HepG2 (cell line): ENCODE results near the gene MAPK7. TPM values are rescaled to one million over a fixed set of nuclear protein-coding genes. Genes with fewer than 3 reads are reported as not detected.

Source experiments
- ATAC-seq: fragments of 200-7000 bp; cut with Tn5 transposase; 3 replicates; pipeline ENCODE4 v1.9.1; 2020; ENCODE audit warnings: mild to moderate bottlenecking, moderate library complexity
- BruUV-seq: library from RNA; stranded (reverse); fragments of 400-500 nt; replicated peaks from 2 replicates; lab custom pipeline; 2021; lab: Mats Ljungman, UMichigan
- CTCF ChIA-PET: fragments of 300-600 bp; formaldehyde crosslinking; extraction: SDS; loops from one replicate; lab custom pipeline; 2021; ENCODE audit warnings: low total read pairs, inconsistent platforms, low intra/inter-chr PET ratio; lab: Yijun Ruan, JAX
- POLR2A ChIA-PET: fragments of 350-600 bp; sonication (Branson Sonifier 250); formaldehyde crosslinking; loops from one replicate; lab custom pipeline; 2020; ENCODE audit warnings: antibody characterized with exemption, inconsistent platforms; lab: Yijun Ruan, JAX
- DNase-seq: peaks from one replicate; pipeline ENCODE4 v3.0.0-alpha.2; 2015; ENCODE audit warnings: low spot score
- FAIRE-seq: peaks from 3 replicates; lab custom pipeline; 2011; peaks lifted over from hg19 to GRCh38; lab: Jason Lieb, UNC
- H2AFZ ChIP-seq: one replicate; pipeline ENCODE4 v1.6.1; 2011; ENCODE audit warnings: low read length, inconsistent platforms
- H3K27ac ChIP-seq: fragments of 300-600 bp; 3 replicates; pipeline ENCODE4 v1.8.0; 2011; ENCODE audit warnings: mixed run types, mild to moderate bottlenecking, mixed read lengths, low read length, inconsistent platforms; ENCODE audit not compliant: insufficient read depth; ENCODE audit errors: extremely low read length
- H3K27me3 ChIP-seq, 2 experiments: fragments of 200-600 bp in 1 of 2; 2 replicates in 1 of 2; 3 replicates in 1 of 2; pipeline versions ENCODE4 v1.6.0 to v1.8.0; 2011; ENCODE audit warnings: low read length in 2 of 2, mild to moderate bottlenecking in 2 of 2, moderate library complexity in 2 of 2, inconsistent platforms in 1 of 2; ENCODE audit not compliant: insufficient read depth in 2 of 2, control insufficient read depth in 1 of 2
- H3K36me3 ChIP-seq, 2 experiments: fragments of 200-600 bp in 1 of 2; replicated peaks in 1 of 2; 2 replicates in 1 of 2; 3 replicates in 1 of 2; pipeline versions ENCODE4 v1.5.1 to v1.8.0; 2011; ENCODE audit warnings: low read length in 2 of 2, inconsistent platforms in 1 of 2; ENCODE audit not compliant: insufficient read depth in 2 of 2, control insufficient read depth in 1 of 2
- H3K4me1 ChIP-seq: 2 replicates; pipeline ENCODE4 v1.5.1; 2012; ENCODE audit warnings: low read length, inconsistent platforms; ENCODE audit not compliant: insufficient read depth
- H3K4me2 ChIP-seq: 2 replicates; pipeline ENCODE4 v1.6.0; 2011; ENCODE audit warnings: low read depth, low read length, inconsistent platforms
- H3K4me3 ChIP-seq, 3 experiments: fragments of 200-600 bp in 1 of 3; sonication (generic), shearing (Covaris generic) in 1 of 3; replicated peaks in 1 of 3; 2 replicates each; pipeline ENCODE4 v1.5.1; 2011 to 2016; ENCODE audit warnings: low read length in 3 of 3, inconsistent platforms in 2 of 3, low read depth in 2 of 3, mild to moderate bottlenecking in 2 of 3, control low read depth in 1 of 3, mixed read lengths in 1 of 3; ENCODE audit not compliant: insufficient read depth in 1 of 3
- H3K79me2 ChIP-seq: one replicate; pipeline ENCODE4 v1.6.1; 2011; ENCODE audit warnings: low read length, inconsistent platforms; ENCODE audit not compliant: insufficient read depth
- H3K9ac ChIP-seq: 2 replicates; pipeline ENCODE4 v1.6.0; 2011; ENCODE audit warnings: mild to moderate bottlenecking, low read depth, low read length, inconsistent platforms; ENCODE audit not compliant: insufficient read depth
- H3K9me3 ChIP-seq: 2 replicates; pipeline ENCODE4 v1.5.1; 2012; ENCODE audit warnings: mild to moderate bottlenecking, low read length
- H4K20me1 ChIP-seq: 2 replicates; pipeline ENCODE4 v1.6.0; 2011; ENCODE audit warnings: inconsistent platforms, mild to moderate bottlenecking, low read length, moderate library complexity; ENCODE audit not compliant: insufficient read depth
- CCAR2 ChIP-seq: fragments of 200-400 bp; formaldehyde crosslinking; optimal IDR thresholded peaks from 2 replicates; pipeline ENCODE3; 2018; ENCODE audit warnings: low read depth, mild to moderate bottlenecking, low read length, moderate library complexity
- MEIS1 ChIP-seq: sonication (generic); formaldehyde crosslinking; IDR thresholded peaks from 2 replicates; pipeline ENCODE4 v1.9.0; 2021; ENCODE audit warnings: mild to moderate bottlenecking, missing genetic modification reagents, moderate library complexity, borderline replicate concordance
- PHF8 ChIP-seq: sonication (generic); formaldehyde crosslinking; IDR thresholded peaks from 2 replicates; pipeline ENCODE4 v1.5.0; 2020; ENCODE audit warnings: missing genetic modification reagents
- REL ChIP-seq: sonication (generic); formaldehyde crosslinking; conservative IDR thresholded peaks from 2 replicates; pipeline ENCODE4 v1.8.0; 2022; ENCODE audit warnings: mild to moderate bottlenecking, missing genetic modification reagents, moderate library complexity
- WGBS: methylation state at CpG from one replicate; pipeline ENCODE4 v1.1.6; 2017; ENCODE audit warnings: low lambda C conversion rate; 5-methylcytosine and 5-hydroxymethylcytosine counted together
- in situ Hi-C: cut with HindIII; loops from 2 replicates; pipeline ENCODE4 v1.10.0; 2017; ENCODE audit warnings: low pct_unique_long_range_greater_than_20kb; ENCODE audit not compliant: extremely low pct_ligation_motif_present
- intact Hi-C: fragments of 100-400 bp; cut with micrococcal nuclease; formaldehyde crosslinking; loops from one replicate; pipeline ENCODE4 v1.10.0; 2022; ENCODE audit not compliant: unreplicated experiment
- polyA plus RNA-seq, 8 experiments: library from polyadenylated mRNA; depleted of rRNA in 3 of 8; stranded (reverse) in 7 of 8; unstranded in 1 of 8; fragments of >200 nt; fragmentation: Illumina TruSeq in 4 of 8; extraction: Trizol in 4 of 8; gene quantifications; 2 replicates each; pipeline versions ENCODE4 v1.2.1 to v1.2.3, GENCODE V29; 2011 to 2016; ENCODE audit warnings: low read depth in 4 of 8, missing spikeins in 1 of 8, mixed read lengths in 1 of 8; ENCODE audit not compliant: insufficient read depth in 1 of 8
- total RNA-seq, 5 experiments: library from RNA; depleted of rRNA; stranded (reverse); fragments of >200 nt; fragmentation: Illumina TruSeq; extraction: Trizol; gene quantifications; 2 replicates each; pipeline ENCODE4 v1.2.3, GENCODE V29; 2016; ENCODE audit warnings: low read depth in 1 of 5
- TF ChIP-seq, protein P1 (sequence below), 2 experiments: sonication (generic) in 1 of 2; formaldehyde crosslinking in 1 of 2; IDR thresholded peaks; 2 replicates each; pipeline versions ENCODE4 v1.4.0 to v1.6.1; 2018 to 2020; ENCODE audit warnings: missing genetic modification reagents in 2 of 2, borderline replicate concordance in 1 of 2, low read depth in 1 of 2, mild to moderate bottlenecking in 1 of 2, missing biosample characterization in 1 of 2

Gene MAPK7
- total and polyA plus RNA-seq, 2 of the 13 experiments (the other 11 are each of a cell fraction or from before 2014, with no cell fraction given): 2.9 to 5.9 TPM

DNA sequence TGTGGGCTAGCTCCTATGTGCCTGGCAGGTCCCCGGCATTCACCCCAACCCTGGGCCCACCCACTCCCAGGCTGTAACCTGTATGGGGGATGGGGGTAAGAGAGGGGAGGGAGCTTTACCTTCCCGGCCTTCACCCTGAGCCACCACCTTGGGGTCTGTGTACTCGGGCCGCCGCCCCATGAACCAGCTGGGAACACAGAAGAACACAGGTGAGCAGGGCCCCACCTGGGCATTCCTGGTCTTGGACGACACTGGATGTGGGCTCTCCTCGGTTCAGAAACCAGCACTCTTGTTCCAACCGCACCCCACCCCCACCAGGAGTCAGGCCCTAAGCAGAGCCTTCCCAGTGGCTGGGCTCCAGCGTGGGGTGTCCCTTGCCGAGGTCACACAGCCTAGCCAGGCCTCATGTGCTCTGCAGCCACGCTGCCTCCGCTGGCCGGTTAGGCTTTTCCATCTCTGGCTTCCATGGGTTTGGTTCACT, 34.6 kb upstream of the MAPK7 start (continued):
- no peak for TF ChIP-seq CCAR2

DNA sequence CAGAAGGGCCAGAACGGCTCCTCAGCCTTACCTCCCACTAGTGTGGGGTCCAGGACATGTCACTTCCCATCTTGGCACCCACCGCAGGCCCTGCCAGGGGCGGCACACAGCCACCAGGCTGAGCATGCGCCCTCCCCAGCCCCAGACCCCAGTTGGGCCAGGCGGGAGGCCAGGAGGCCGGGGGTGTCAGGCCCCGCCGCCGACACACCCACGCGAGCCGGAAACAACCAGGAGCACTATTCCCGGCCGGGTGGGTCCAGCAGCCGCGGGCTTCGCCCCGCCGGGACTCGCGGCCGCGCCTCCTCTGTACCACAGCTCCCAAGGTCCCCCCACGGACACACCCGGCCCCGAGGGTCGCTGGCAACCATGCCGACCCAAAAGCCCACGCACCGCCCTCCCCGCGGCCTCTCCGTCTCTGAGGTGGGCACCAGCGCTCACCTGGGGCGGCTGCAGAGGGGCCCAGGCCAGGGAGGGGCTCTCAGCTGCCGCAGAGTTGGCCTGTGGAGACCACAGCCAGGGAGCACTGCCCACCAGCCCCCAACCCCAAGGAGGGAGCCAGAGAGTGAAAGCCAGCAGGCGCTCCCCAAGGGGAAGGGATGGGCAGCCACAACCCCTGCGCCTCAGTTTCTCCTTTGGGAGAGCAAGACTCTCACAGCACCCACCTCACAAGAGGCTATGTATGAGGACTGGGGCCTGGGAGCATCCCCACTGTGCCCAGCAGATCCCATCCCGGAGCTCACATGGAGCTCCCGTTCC, 33.8 kb upstream of the MAPK7 start:
- no peak for FAIRE-seq
- TF ChIP-seq REL (no peak), MEIS1 (CRISPR knock-in tag) (no peak), PHF8 (0 out of 2 replicates have a peak, but pooled peaks have one; percentile 3)
- TF ChIP-seq, protein P1, sequence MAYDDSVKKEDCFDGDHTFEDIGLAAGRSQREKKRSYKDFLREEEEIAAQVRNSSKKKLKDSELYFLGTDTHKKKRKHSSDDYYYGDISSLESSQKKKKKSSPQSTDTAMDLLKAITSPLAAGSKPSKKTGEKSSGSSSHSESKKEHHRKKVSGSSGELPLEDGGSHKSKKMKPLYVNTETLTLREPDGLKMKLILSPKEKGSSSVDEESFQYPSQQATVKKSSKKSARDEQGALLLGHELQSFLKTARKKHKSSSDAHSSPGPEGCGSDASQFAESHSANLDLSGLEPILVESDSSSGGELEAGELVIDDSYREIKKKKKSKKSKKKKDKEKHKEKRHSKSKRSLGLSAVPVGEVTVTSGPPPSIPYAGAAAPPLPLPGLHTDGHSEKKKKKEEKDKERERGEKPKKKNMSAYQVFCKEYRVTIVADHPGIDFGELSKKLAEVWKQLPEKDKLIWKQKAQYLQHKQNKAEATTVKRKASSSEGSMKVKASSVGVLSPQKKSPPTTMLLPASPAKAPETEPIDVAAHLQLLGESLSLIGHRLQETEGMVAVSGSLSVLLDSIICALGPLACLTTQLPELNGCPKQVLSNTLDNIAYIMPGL (CRISPR knock-in tag; IDR thresholded peaks at IDR 0.05; ENCODE audit: borderline replicate concordance in 1 of 2, low read depth in 1 of 2): no peak
- Histone ChIP-seq H3K27ac (peak overlapping the region; percentile 73), H3K79me2 (no peaks in the 10 kb centered on the region), H3K9ac (no peak overlapping the region), H3K9me3 (no peaks in the 10 kb centered on the region), H3K4me1 (peaks cover 47% of the 10 kb centered on the region), H3K36me3 (no peaks in the 10 kb centered on the region; a peak in 2 of 5 replicates), H3K4me2 (no peak overlapping the region), H2AFZ (no peak overlapping the region), H3K27me3 (no peaks in the 10 kb centered on the region), H4K20me1 (no peaks in the 10 kb centered on the region), H3K4me3 (no peak overlapping the region)
- POLR2A ChIA-PET: no interaction called here
- intact Hi-C loops: no loop called here
- no TSS peak for BruUV-seq
- in situ Hi-C loops: no loop called here
- DNase-seq: no peak
- 96% methylated on average over 19 of the region's 40 CpGs for WGBS
- ATAC-seq: no peak
- CTCF ChIA-PET: no interaction called here
